ENCODE data around the gene TAF8.

TAF8 gene

DNA sequence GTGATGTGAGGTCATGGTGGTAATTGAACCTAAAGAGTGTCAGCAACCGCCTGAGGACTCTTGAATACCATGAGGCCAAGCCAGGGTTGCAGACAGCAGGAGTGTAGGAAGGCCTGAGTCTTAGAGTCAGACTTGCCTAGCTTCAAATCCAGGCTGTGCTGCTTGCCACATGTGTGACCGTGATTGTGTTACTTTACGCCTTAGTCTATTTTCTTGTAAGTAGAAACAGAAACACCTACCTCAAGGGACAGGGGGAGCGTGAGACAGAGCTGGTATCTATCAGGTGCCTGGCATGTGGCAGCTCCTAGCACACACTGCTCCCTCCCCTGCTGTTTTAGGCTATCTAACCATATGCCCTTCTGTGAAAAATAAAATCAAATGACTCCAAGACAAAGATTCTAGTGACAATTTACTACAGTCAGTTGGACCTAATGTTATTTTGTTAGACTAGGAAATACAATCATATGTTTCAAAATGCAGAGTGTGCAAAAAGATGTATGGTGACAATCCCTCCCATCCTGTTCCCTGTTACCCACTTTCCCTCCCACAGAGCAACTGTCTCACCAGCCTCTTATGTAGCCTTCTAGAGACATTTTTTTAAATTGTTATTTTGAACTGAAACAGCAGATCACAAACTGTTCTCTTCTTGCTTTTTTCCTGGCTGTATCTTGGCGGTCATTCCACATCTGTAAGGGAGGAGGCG is 21.7 kb downstream of the TAF8 start:
- H3K4me1 ChIP-seq (ENCODE audit: insufficient read depth, low read length), result no peaks in the 10 kb centered on the region
- no peaks in the 10 kb centered on the region for H3K27me3 ChIP-seq (ENCODE audit: control insufficient read depth in 1 of 2, insufficient read depth in 2 of 2, low read length in 2 of 2)
- no peak overlapping the region for H3K4me3 ChIP-seq (ENCODE audit: low read depth in 1 of 2, low read length in 2 of 2)
- no peak overlapping the region for H3K9ac ChIP-seq (ENCODE audit: low read length)
- no peaks in the 10 kb centered on the region for H3K9me3 ChIP-seq (ENCODE audit: low read length)
- peaks cover 64% of the 10 kb centered on the region for H3K36me3 ChIP-seq (ENCODE audit: insufficient read depth, low read length)
- H3K27ac ChIP-seq (ENCODE audit: low read depth, low read length), result no peak overlapping the region

DNA sequence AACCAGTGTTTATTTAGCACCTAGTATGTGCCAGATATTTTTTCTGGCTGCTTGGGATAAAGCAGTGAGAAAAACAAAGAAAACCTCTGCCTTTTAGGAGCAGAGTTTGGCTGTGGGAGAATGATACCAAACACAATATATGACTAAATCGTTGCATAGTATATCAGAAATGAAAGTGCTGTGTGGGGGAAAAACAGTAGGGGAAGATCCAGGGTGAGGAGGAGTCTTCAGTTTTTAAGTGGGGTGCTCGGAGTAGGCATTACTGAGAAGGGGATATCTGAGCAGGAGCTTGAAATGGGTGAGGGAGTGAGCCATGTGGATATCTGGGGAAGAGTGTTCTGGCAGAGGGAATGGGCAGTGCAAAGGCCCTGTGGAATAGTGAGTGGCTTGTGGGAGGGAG is 23.0 kb downstream of the TAF8 start:
- Histone ChIP-seq H3K4me3 (ENCODE audit: low read depth in 1 of 2, low read length in 2 of 2) (no peak overlapping the region), H3K27ac (ENCODE audit: low read depth, low read length) (no peak overlapping the region), H3K27me3 (ENCODE audit: control insufficient read depth in 1 of 2, insufficient read depth in 2 of 2, low read length in 2 of 2) (no peaks in the 10 kb centered on the region), H3K4me1 (ENCODE audit: insufficient read depth, low read length) (no peaks in the 10 kb centered on the region), H3K36me3 (ENCODE audit: insufficient read depth, low read length) (peaks cover 63% of the 10 kb centered on the region), H3K9me3 (ENCODE audit: low read length) (no peaks in the 10 kb centered on the region), H3K9ac (ENCODE audit: low read length) (no peak overlapping the region)

DNA sequence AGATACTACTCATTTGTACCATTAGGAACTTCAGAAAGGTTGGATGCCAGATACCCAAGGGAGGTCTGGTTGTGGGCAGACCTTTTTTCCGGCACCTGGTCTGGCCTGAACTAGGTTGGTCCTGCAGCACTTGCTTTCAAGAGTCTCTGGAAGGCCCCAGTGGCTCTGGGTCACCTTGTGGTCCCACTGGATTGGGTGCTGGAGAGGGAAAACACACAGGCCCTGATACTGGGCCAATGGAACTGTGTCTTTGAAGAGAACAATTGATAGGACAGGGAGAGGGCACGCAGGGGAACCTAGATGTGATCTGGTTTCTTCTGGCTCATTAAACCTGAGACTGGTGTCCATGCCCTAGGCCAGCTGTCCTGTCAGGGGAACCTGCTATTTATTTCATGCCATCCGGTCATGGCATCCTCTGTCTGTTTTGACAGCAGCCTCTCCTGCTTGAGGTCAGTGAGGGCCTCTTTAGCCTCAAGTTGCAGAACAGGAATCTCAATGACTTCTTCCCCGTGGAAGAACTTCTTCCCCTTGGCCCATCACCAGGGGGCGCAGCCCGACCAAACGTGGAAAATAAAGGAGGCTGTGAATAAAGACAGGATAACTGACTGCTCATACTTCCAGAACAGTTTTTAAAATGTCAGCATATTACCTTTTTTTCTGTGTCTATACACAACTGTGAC is 25.0 kb downstream of the TAF8 start:
- Histone ChIP-seq H3K9ac (ENCODE audit: low read length) (no peak overlapping the region), H3K9me3 (ENCODE audit: low read length) (no peaks in the 10 kb centered on the region), H3K4me3 (ENCODE audit: low read depth in 1 of 2, low read length in 2 of 2) (no peak overlapping the region), H3K4me1 (ENCODE audit: insufficient read depth, low read length) (no peaks in the 10 kb centered on the region), H3K36me3 (ENCODE audit: insufficient read depth, low read length) (peaks cover 49% of the 10 kb centered on the region), H3K27me3 (ENCODE audit: control insufficient read depth in 1 of 2, insufficient read depth in 2 of 2, low read length in 2 of 2) (no peaks in the 10 kb centered on the region), H3K27ac (ENCODE audit: low read depth, low read length) (no peak overlapping the region)

DNA sequence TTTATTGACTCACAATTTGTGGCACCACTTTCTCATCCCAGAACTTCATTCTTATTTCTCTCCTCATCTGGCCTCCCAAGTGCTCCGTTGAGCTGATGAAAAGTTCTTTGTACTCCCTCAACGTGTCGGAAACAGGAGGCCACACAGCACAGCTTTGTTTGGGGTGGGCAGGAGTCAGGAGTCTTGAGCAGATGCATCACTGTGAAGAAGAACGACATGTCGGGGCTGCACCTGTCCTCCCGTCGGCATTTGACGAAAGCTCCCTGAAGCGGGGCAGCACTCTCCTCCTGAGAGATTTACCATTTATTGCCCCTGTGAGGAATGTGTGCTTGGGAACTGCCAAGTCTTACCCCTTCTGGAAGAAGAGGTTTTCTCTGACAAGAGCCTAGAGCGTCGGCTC is 28.1 kb downstream of the TAF8 start:
- peaks cover 39% of the 10 kb centered on the region for H3K36me3 ChIP-seq (ENCODE audit: insufficient read depth, low read length)

DNA sequence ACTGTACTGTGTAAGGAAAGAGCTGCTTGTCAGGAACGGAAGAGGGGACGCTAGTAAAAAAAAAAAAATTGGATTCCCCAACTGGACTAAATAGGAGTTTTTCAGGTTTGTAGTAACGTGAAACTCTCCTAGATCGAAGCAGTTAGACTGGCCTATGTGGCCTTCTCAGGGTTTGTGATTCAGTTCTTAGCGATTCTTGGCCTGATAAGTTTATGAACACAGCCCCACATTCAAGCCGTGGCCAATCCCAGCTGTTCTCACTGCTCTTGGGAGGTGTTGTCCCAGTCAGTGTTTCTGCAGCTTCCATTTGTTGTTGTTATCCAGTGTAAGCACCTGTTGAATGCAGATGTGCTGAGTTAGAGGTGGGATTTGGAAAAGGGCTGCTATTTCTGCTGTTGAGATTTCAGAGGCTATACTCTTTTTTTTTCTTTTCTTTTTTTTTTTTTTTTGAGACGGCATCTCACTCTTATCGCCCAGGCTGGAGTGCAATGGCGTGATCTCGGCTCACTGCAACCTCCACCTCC is 29.7 kb downstream of the TAF8 start:
- no peak overlapping the region for H3K9ac ChIP-seq (ENCODE audit: low read length)
- H3K36me3 ChIP-seq (ENCODE audit: insufficient read depth, low read length), result peaks cover 28% of the 10 kb centered on the region
- H3K9me3 ChIP-seq (ENCODE audit: low read length), result no peaks in the 10 kb centered on the region
- no peaks in the 10 kb centered on the region for H3K27me3 ChIP-seq (ENCODE audit: control insufficient read depth in 1 of 2, insufficient read depth in 2 of 2, low read length in 2 of 2)
- H3K27ac ChIP-seq (ENCODE audit: low read depth, low read length), result no peak overlapping the region
- H3K4me1 ChIP-seq (ENCODE audit: insufficient read depth, low read length), result no peaks in the 10 kb centered on the region
- H3K4me3 ChIP-seq (ENCODE audit: low read depth in 1 of 2, low read length in 2 of 2), result no peak overlapping the region

More for the DNA sequence above, 28.1 kb downstream of the TAF8 start:
- Histone ChIP-seq H3K9ac (ENCODE audit: low read length) (no peak overlapping the region), H3K27me3 (ENCODE audit: control insufficient read depth in 1 of 2, insufficient read depth in 2 of 2, low read length in 2 of 2) (no peaks in the 10 kb centered on the region), H3K9me3 (ENCODE audit: low read length) (no peaks in the 10 kb centered on the region), H3K27ac (ENCODE audit: low read depth, low read length) (no peak overlapping the region), H3K4me1 (ENCODE audit: insufficient read depth, low read length) (no peaks in the 10 kb centered on the region), H3K4me3 (ENCODE audit: low read depth in 1 of 2, low read length in 2 of 2) (no peak overlapping the region)

DNA sequence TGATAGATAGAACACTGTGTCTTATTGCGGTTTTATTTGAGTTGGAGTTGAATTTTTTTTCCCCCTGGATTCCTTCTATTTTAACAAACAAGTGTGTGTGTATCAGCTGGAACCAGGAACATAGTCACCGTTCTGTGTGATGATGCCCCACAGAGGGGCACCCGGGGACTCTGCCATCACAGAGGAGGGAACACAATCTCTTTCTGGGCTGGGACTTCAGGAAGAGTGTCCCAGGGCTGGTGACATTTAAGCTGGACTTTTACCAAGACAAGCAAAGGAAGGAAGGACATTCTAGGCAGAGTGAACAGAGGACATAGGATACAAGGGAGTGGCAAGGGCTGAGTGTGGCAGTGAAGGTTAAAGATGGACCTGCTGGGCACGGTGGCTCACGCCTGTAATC is 33.2 kb downstream of the TAF8 start:
- Histone ChIP-seq H3K36me3 (ENCODE audit: insufficient read depth, low read length) (peaks cover 15% of the 10 kb centered on the region), H3K4me3 (ENCODE audit: low read depth in 1 of 2, low read length in 2 of 2) (no peak overlapping the region), H3K27ac (ENCODE audit: low read depth, low read length) (no peak overlapping the region), H3K4me1 (ENCODE audit: insufficient read depth, low read length) (no peaks in the 10 kb centered on the region), H3K9me3 (ENCODE audit: low read length) (no peaks in the 10 kb centered on the region), H3K27me3 (ENCODE audit: control insufficient read depth in 1 of 2, insufficient read depth in 2 of 2, low read length in 2 of 2) (no peaks in the 10 kb centered on the region), H3K9ac (ENCODE audit: low read length) (no peak overlapping the region)

DNA sequence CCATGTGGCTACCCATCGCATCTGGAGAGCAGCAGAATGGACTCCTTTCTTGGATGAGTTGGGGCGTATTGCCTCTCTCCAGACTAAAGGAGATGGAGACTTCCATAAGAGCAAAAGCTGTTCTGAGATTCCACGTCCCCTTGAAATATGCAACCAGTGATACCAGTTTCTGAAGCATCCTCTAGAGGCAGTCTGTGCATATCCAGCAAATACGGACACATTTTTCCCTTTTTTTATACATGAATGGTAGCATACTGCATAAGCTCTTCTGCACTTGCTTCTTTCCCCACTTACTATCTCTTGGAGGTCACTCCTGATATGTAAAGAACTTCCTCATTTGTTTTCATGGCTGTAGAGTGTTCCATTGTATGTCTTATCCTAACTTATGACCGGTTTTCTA is 34.6 kb downstream of the TAF8 start:
- Histone ChIP-seq H3K27ac (ENCODE audit: low read depth, low read length) (no peak overlapping the region), H3K36me3 (ENCODE audit: insufficient read depth, low read length) (peaks cover 14% of the 10 kb centered on the region), H3K4me1 (ENCODE audit: insufficient read depth, low read length) (no peaks in the 10 kb centered on the region), H3K27me3 (ENCODE audit: control insufficient read depth in 1 of 2, insufficient read depth in 2 of 2, low read length in 2 of 2) (no peaks in the 10 kb centered on the region), H3K9ac (ENCODE audit: low read length) (no peak overlapping the region), H3K9me3 (ENCODE audit: low read length) (no peaks in the 10 kb centered on the region), H3K4me3 (ENCODE audit: low read depth in 1 of 2, low read length in 2 of 2) (no peak overlapping the region)

DNA sequence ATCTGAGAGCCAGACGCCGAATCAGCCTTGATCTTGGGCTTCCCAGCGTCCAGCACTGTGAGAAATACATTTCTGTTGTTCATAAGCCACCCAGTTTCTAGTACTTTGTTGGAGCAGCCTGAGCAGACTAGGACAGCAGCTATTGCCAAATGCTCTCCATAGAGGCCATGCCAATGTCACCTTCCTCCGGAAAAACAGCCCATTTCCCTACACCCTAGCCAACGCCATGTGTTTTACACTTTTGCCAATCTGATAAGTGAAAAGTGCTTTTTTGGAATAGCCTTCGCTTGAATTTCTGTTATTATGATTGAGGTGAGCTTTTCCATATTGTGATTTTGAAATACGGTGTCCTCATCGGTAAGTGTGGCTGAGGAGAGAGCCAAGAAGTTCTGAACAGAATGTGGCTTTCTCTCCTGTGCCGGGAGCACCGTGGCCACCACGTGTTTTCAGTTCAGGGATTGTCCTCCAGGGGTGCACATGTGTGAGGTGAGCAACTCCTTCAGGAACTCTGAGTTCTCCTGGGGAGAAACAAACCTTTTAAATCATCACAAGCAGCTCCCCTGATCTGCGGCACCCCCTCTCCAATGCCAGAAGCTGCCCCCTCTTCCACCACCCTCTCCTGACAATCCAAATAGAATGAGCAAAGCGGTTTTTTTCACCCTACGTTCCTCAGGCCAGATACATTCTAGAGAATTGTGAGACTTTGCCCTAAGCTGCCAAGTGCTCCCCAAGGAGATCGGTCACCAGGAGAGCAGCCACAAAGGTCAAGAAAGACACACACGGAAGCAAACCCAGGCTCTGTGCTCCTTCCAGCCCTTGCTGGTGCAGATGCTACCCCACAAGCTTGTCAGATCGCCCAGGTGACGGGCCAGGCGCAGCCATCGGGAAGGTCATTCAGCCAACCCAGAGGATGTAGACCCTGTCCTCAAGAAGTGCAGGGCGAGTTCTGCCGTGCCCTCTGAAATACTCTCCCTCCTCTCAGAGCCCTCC is 36.0 kb downstream of the TAF8 start:
- peaks cover 14% of the 10 kb centered on the region for H3K36me3 ChIP-seq (ENCODE audit: insufficient read depth, low read length)
- H3K9me3 ChIP-seq (ENCODE audit: low read length), result no peaks in the 10 kb centered on the region
- H3K4me1 ChIP-seq (ENCODE audit: insufficient read depth, low read length), result no peaks in the 10 kb centered on the region
- H3K4me3 ChIP-seq (ENCODE audit: low read depth in 1 of 2, low read length in 2 of 2), result no peak overlapping the region
- H3K27me3 ChIP-seq (ENCODE audit: control insufficient read depth in 1 of 2, insufficient read depth in 2 of 2, low read length in 2 of 2), result no peaks in the 10 kb centered on the region
- no peak overlapping the region for H3K27ac ChIP-seq (ENCODE audit: low read depth, low read length)
- no peak overlapping the region for H3K9ac ChIP-seq (ENCODE audit: low read length)

DNA sequence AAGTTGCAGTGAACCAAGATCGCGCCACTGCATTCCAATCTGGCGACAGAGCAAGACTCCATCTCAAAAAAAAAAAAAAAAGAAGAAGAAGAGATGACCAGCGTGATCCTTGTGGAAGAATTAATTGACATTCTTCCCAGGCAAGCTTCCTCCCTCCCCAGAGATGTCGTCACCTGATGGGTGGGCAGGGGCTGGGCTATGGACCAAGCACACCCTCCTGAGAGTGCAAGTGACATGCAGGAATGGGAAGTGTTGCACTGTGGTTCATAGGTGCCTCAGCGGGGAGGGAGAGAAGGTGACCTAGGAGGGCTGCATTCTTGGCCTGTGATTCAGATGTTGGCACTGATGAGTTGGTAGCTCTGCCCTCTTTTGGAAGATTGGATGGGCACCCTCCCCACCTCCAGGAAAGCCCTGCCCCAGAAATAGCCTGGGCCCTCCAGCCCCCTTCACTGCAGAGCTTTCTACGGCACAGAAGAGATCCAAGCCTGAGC is 37.8 kb downstream of the TAF8 start:
- no peaks in the 10 kb centered on the region for H3K9me3 ChIP-seq (ENCODE audit: low read length)
- H3K9ac ChIP-seq (ENCODE audit: low read length), result no peak overlapping the region
- H3K27me3 ChIP-seq (ENCODE audit: control insufficient read depth in 1 of 2, insufficient read depth in 2 of 2, low read length in 2 of 2), result no peaks in the 10 kb centered on the region
- no peak overlapping the region for H3K27ac ChIP-seq (ENCODE audit: low read depth, low read length)
- H3K36me3 ChIP-seq (ENCODE audit: insufficient read depth, low read length), result peaks cover 13% of the 10 kb centered on the region
- H3K4me3 ChIP-seq (ENCODE audit: low read depth in 1 of 2, low read length in 2 of 2), result no peak overlapping the region
- no peaks in the 10 kb centered on the region for H3K4me1 ChIP-seq (ENCODE audit: insufficient read depth, low read length)

DNA sequence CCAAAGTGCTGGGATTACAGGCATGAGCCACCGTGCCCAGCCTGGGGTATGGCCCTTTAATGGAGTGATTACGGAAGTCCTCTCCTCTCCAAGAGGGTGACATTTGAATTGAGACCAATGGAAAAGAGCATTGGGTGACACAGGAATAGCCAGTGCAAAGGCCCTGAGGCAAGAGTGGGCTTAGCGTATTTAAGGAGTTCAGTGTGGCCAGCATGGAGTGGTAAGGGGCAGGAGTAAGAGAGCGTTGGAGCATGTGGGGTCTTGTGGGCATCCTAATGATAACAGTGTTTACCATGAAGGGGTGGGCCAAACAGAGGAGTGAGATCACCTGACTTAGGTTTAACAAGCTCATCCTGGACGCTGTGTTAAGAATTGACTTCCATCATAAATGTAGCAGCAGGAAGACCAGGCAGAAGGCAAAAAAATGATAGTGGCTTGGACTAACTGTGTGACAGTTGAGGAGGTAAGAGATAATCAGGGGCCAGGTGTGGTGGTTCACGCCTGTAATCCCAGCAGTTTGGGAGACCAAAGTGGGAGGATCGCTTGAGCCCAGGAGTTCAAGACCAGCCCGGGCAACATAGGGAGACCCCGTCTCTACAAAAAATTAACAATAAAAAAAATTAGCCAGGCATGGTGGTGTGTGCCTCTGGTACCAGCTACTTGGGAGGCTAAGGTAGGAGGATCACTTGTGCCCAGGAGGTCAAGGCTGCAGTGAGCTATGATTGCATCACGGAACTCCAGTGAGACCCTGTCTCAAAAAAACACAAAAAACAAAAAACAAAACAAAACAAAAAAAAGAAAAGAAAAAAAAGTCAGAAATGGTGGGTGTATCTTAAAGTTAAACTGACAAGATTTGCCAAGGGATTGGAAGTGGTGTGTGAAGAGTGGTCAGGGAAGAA is 40.7 kb downstream of the TAF8 start:
- Histone ChIP-seq H3K4me3 (ENCODE audit: low read depth in 1 of 2, low read length in 2 of 2) (no peak overlapping the region), H3K4me1 (ENCODE audit: insufficient read depth, low read length) (no peaks in the 10 kb centered on the region), H3K9ac (ENCODE audit: low read length) (no peak overlapping the region), H3K27ac (ENCODE audit: low read depth, low read length) (no peak overlapping the region), H3K36me3 (ENCODE audit: insufficient read depth, low read length) (peaks cover 6% of the 10 kb centered on the region), H3K9me3 (ENCODE audit: low read length) (no peaks in the 10 kb centered on the region), H3K27me3 (ENCODE audit: control insufficient read depth in 1 of 2, insufficient read depth in 2 of 2, low read length in 2 of 2) (no peaks in the 10 kb centered on the region)

Data from muscle layer of colon (tissue), 2 donors.